ENCODE data around the gene NFKB2.
A peak's percentile ranks its signal among the peaks of the same experiment; 100 is the strongest.

GRCh38 chr10:102347236-102347828, 48.2 kb upstream of the NFKB2 start:
- peak; percentile 38 to 51 (median 46) for TF ChIP-seq CTCF (IDR thresholded peaks at IDR 0.05)
- no peak for TF ChIP-seq POLR2A (IDR thresholded peaks at IDR 0.05)
